Spleen (tissue), 11 donors: ENCODE data around the gene AGPS. TPM values are rescaled to one million over a fixed set of nuclear protein-coding genes. Genes with fewer than 3 reads are reported as not detected.

Experiments
- DNase-seq: peaks from one replicate; pipeline ENCODE4 v3.0.0-alpha.2; 2020
- H3K27ac ChIP-seq, 8 donors: fragments of 200-600 bp; sonication (generic) in 7 of 8; 1 replicate in 4 of 8; 2 replicates in 4 of 8; pipeline versions ENCODE4 v1.5.0 to v1.8.0; 2016 to 2021; ENCODE audit warnings: inconsistent platforms in 4 of 8, mild to moderate bottlenecking in 4 of 8, moderate library complexity in 1 of 8
- H3K27me3 ChIP-seq, 7 donors: fragments of 200-600 bp; sonication (generic) in 6 of 7; replicated peaks in 1 of 7; 1 replicate in 4 of 7; 2 replicates in 3 of 7; pipeline versions ENCODE4 v1.5.0 to v1.8.0; 2016 to 2021; ENCODE audit warnings: inconsistent platforms in 3 of 7, mild to moderate bottlenecking in 1 of 7
- H3K36me3 ChIP-seq, 6 donors: fragments of 200-600 bp; sonication (generic) in 5 of 6; 1 replicate in 4 of 6; 2 replicates in 2 of 6; pipeline versions ENCODE4 v1.5.0 to v1.8.0; 2016 to 2021; ENCODE audit warnings: inconsistent platforms in 2 of 6
- H3K4me1 ChIP-seq, 6 donors: fragments of 200-600 bp; sonication (generic) in 5 of 6; 1 replicate in 3 of 6; 2 replicates in 3 of 6; pipeline versions ENCODE4 v1.5.0 to v1.8.0; 2016 to 2021; ENCODE audit warnings: inconsistent platforms in 3 of 6
- H3K4me3 ChIP-seq, 8 donors: fragments of 200-600 bp; sonication (generic) in 7 of 8; 1 replicate in 4 of 8; 2 replicates in 4 of 8; pipeline versions ENCODE4 v1.5.0 to v1.8.0; 2016 to 2021; ENCODE audit warnings: inconsistent platforms in 4 of 8, mild to moderate bottlenecking in 4 of 8, moderate library complexity in 2 of 8
- H3K9me3 ChIP-seq, 8 donors: fragments of 200-600 bp; sonication (generic) in 7 of 8; 1 replicate in 4 of 8; 2 replicates in 4 of 8; pipeline versions ENCODE4 v1.5.0 to v1.8.0; 2016 to 2021; ENCODE audit warnings: inconsistent platforms in 4 of 8
- CTCF ChIP-seq, 11 experiments: fragments of 200-600 bp in 7 of 11; fragments of 450-650 bp in 4 of 11; sonication (generic) in 4 of 11; IDR thresholded peaks in 8 of 11; conservative IDR thresholded peaks in 3 of 11; 1 replicate in 7 of 11; 2 replicates in 4 of 11; pipeline versions ENCODE4 v1.4.0 to v1.8.0; 2016 to 2021; ENCODE audit warnings: antibody characterized with exemption in 11 of 11, inconsistent platforms in 4 of 11, mild to moderate bottlenecking in 1 of 11
- POLR2A ChIP-seq, 3 donors: fragments of 450-650 bp; IDR thresholded peaks; one replicate each; pipeline ENCODE4 v1.5.1; 2017; ENCODE audit warnings: antibody characterized with exemption in 3 of 3, mild to moderate bottlenecking in 1 of 3
- POLR2AphosphoS5 ChIP-seq, 3 donors: sonication (generic); formaldehyde crosslinking; IDR thresholded peaks; one replicate each; pipeline ENCODE4 v1.5.1; 2017; ENCODE audit warnings: antibody characterized with exemption in 3 of 3
- WGBS, 5 donors: extraction: QIAGEN DNeasy Blood & Tissue Kit in 3 of 5; methylation state at CpG; one replicate each; pipeline versions ENCODE4 v1.1.5 to v1.1.7; 2013 to 2018; 5-methylcytosine and 5-hydroxymethylcytosine counted together
- intact Hi-C: fragments of 100-400 bp; cut with DNase I; formaldehyde crosslinking; loops from one replicate; pipeline ENCODE4 v1.15.0; 2023; ENCODE audit warnings: low total_unique reads
- polyA plus RNA-seq, 3 donors: library from polyadenylated mRNA; stranded (reverse); fragments of 200-250 nt; gene quantifications; one replicate each; pipeline ENCODE4 v1.2.1, GENCODE V29; 2013
- small RNA-seq, 4 donors: library from RNA; depleted of rRNA; stranded (forward); fragments of <200 nt; gene quantifications; one replicate each; pipeline ENCODE3, GENCODE V24; 2016
- total RNA-seq, 7 donors: library from RNA; depleted of rRNA in 3 of 7; stranded (reverse); fragments of >200 nt in 3 of 7; fragmentation: NEBNext Ultra II Directional in 4 of 7; extraction: Animal tissue kit (Norgen Biotek cat#: 25700) in 4 of 7; gene quantifications; one replicate each; pipeline versions ENCODE4 v1.1.0 to v1.2.1, GENCODE V29; 2016 to 2021
- donor health status: healthy with polysubstance abuse.
- donor health status: DM: no; HTN: no; CAD: no; lungs with moderate emphysema.
- donor health status: DM: no; HTN: no; CAD: no.
- donor health status: Bipolar disorder and iron deficiency.
- donor health status: healthy.
- donor health status: DM: no; HTN: no; CAD: no.
- donor health status: DM: yes; HTN: yes; CAD: no.

AGPS gene
- total and polyA plus RNA-seq, 10 donors, result 3.3 to 44.5 (median 28.2) TPM

- H3K36me3 ChIP-seq, result no peaks in the 10 kb centered on the region
- no peaks in the 10 kb centered on the region for H3K9me3 ChIP-seq
- 63 to 93% (median 89%) methylated on average over 3 of the region's 3 CpGs for WGBS, 5 donors
- peaks cover 0 to 14% (median 4%) of the 10 kb centered on the region in 6 donors for H3K4me1 ChIP-seq
- no peak for DNase-seq
- H3K27me3 ChIP-seq, result no peaks in the 10 kb centered on the region
- H3K4me3 ChIP-seq, result no peak overlapping the region
- TF ChIP-seq POLR2A (IDR thresholded peaks at IDR 0.05) (no peak), CTCF (IDR thresholded peaks at IDR 0.05 in 8 of 11, conservative IDR thresholded peaks at IDR 0.05 in 3 of 11) (no peak), POLR2AphosphoS5 (IDR thresholded peaks at IDR 0.05) (no peak)
- H3K27ac ChIP-seq, result no peak overlapping the region
- intact Hi-C loops, result no loop called here
These were observed 200.8 kb downstream of the AGPS start for GRCh38 chr2:177593402-177593801.

Small RNA genes lying within 50 kb of the gene (small RNA-seq; reads per million reads assigned to genes)
- gene RF01210, result 0 reads per million in 4 donors

Other genes starting within 250 kb of the AGPS start
- gene HNRNPA3, start 180.0 kb upstream of the AGPS start, total RNA-seq, result 100 to 1,000 TPM in 5 of 7 donors, 10 to 100 TPM in 2; 79.8 to 213 (median 157) TPM
- 100 to 1,000 TPM; 144 to 179 (median 159) TPM for gene HNRNPA3, start 180.0 kb upstream of the AGPS start, polyA plus RNA-seq
- 100 to 1,000 TPM in 6 of 7 donors, 10 to 100 TPM in 1; 87.0 to 148 (median 107) TPM for gene NFE2L2, start 128.0 kb upstream of the AGPS start, total RNA-seq
- 10 to 100 TPM; 25.9 to 50.4 (median 27.0) TPM for gene NFE2L2, start 128.0 kb upstream of the AGPS start, polyA plus RNA-seq